Osteocyte (in vitro differentiated cells): ENCODE measurements around the gene LRRC74B. TPM values are rescaled to one million over a fixed set of nuclear protein-coding genes. Genes with fewer than 3 reads are reported as not detected.

Experiments
- DNase-seq: peaks from one replicate; pipeline ENCODE4 v3.0.0; 2021; ENCODE audit warnings: mixed read lengths; ENCODE audit not compliant: unreplicated experiment; ENCODE audit errors: extremely low spot score
- H3K27ac Mint-ChIP-seq: one replicate; pipeline ENCODE4 v1.8.0; 2021; ENCODE audit warnings: mild to moderate bottlenecking, mixed read lengths; ENCODE audit not compliant: unreplicated experiment
- H3K27me3 Mint-ChIP-seq: one replicate; pipeline ENCODE4 v1.8.0; 2021; ENCODE audit warnings: mixed read lengths; ENCODE audit not compliant: unreplicated experiment
- H3K36me3 Mint-ChIP-seq: one replicate; pipeline ENCODE4 v1.8.0; 2021; ENCODE audit warnings: mixed read lengths; ENCODE audit not compliant: unreplicated experiment
- H3K4me1 Mint-ChIP-seq: one replicate; pipeline ENCODE4 v1.8.0; 2021; ENCODE audit warnings: mixed read lengths; ENCODE audit not compliant: unreplicated experiment
- H3K4me3 Mint-ChIP-seq: one replicate; pipeline ENCODE4 v1.8.0; 2021; ENCODE audit warnings: mild to moderate bottlenecking, moderate library complexity, mixed read lengths; ENCODE audit not compliant: unreplicated experiment
- H3K9me3 Mint-ChIP-seq: one replicate; pipeline ENCODE4 v1.8.0; 2021; ENCODE audit warnings: mixed read lengths; ENCODE audit not compliant: unreplicated experiment
- CTCF ChIP-seq: fragments of 200-600 bp; sonication (generic); IDR thresholded peaks from 2 replicates; pipeline ENCODE4 v1.5.0; 2021; ENCODE audit warnings: antibody characterized with exemption, mild to moderate bottlenecking, moderate library complexity
- total RNA-seq: library from RNA; stranded (reverse); gene quantifications from 2 replicates; pipeline ENCODE4 v1.2.1, GENCODE V29; 2021

The LRRC74B gene
- total RNA-seq, 1 donor from 2014 or later = not detected

- DNase-seq = peak; percentile 87
- Mint-ChIP-seq H3K27me3 (peaks cover 19% of the 10 kb centered on the region), H3K9me3 (no peaks in the 10 kb centered on the region), H3K36me3 (no peaks in the 10 kb centered on the region), H3K4me3 (peak overlapping the region; percentile 18), H3K27ac (no peak overlapping the region), H3K4me1 (peaks cover 16% of the 10 kb centered on the region)
- peak; percentile 79 for TF ChIP-seq CTCF
Observed at GRCh38 chr22:21102659-21103267, 57.0 kb downstream of the LRRC74B start.

- no peak for TF ChIP-seq CTCF
- Mint-ChIP-seq H3K9me3 (no peaks in the 10 kb centered on the region), H3K4me3 (no peak overlapping the region), H3K27ac (no peak overlapping the region), H3K27me3 (peaks cover 19% of the 10 kb centered on the region), H3K4me1 (peaks cover 16% of the 10 kb centered on the region), H3K36me3 (no peaks in the 10 kb centered on the region)
- no peak for DNase-seq
Observed at GRCh38 chr22:21103633-21104032, 57.9 kb downstream of the LRRC74B start.

GRCh38 chr22:21104126-21104691 is 58.5 kb downstream of the LRRC74B start:
- no peaks in the 10 kb centered on the region for H3K9me3 Mint-ChIP-seq
- peak; percentile 38 for TF ChIP-seq CTCF
- peaks cover 19% of the 10 kb centered on the region for H3K27me3 Mint-ChIP-seq
- no peak overlapping the region for H3K27ac Mint-ChIP-seq
- peaks cover 16% of the 10 kb centered on the region for H3K4me1 Mint-ChIP-seq
- no peaks in the 10 kb centered on the region for H3K36me3 Mint-ChIP-seq
- DNase-seq = no peak
- H3K4me3 Mint-ChIP-seq = no peak overlapping the region

GRCh38 chr22:21105294-21105693 is 59.5 kb downstream of the LRRC74B start:
- Mint-ChIP-seq H3K4me3 (no peak overlapping the region), H3K27ac (no peak overlapping the region), H3K27me3 (peaks cover 19% of the 10 kb centered on the region), H3K4me1 (peaks cover 13% of the 10 kb centered on the region), H3K36me3 (no peaks in the 10 kb centered on the region), H3K9me3 (no peaks in the 10 kb centered on the region)
- no peak for TF ChIP-seq CTCF
- DNase-seq = no peak

- Mint-ChIP-seq H3K4me1 (peaks cover 10% of the 10 kb centered on the region), H3K36me3 (no peaks in the 10 kb centered on the region), H3K4me3 (no peak overlapping the region), H3K27ac (no peak overlapping the region), H3K27me3 (peaks cover 21% of the 10 kb centered on the region), H3K9me3 (no peaks in the 10 kb centered on the region)
- no peak for DNase-seq
- TF ChIP-seq CTCF = no peak
Observed at GRCh38 chr22:21106000-21106399, 60.3 kb downstream of the LRRC74B start.
